SK-N-DZ (cell line): ENCODE results near the gene PAPSS1.
"Not testable (repeated sequence)": the region's sequence is repeated elsewhere in the genome, so short reads cannot be mapped to it uniquely, and the experiment has no call there.

Source experiments
- DNase-seq: peaks from one replicate; pipeline ENCODE4 v3.0.0-alpha.2; 2015; ENCODE audit warnings: low spot score

The PAPSS1 gene

DNA sequence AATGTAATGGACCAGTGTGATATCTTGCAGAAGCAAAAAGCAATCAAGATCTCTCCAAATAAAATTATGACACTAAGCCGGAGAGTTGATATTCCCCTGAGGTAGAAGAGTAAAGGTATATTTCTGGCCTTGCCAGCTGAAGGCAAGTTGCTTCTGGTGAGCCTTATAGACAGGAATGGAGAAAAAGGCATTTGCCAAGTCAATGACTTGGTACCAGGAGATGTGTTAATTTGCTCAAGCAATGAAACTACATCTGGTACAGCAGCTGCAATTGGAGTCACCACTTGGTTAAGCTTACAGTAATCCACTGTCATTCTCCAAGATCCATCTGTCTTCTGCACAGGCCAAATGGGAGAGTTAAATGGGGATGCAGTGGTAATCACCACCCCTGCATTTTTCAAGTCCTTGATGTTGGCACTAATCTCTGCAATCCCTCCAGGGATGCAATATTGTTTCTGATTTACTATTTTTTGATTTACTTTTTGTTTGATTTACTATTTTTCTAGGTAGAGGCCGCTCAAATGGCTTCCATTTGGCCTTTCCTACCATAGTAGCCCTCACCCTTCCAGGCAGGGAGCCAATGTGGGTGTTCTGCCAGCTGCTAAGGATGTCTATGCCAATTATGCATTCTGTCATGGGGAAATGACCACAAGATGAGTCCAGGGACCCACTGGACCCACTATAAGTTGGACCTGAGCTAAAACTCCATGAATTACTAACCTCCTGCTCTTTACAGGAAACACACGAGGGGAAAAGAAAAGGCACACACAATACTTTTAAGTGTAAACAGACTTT lies 6.3 kb upstream of the PAPSS1 start:
- not testable (repeated sequence) for DNase-seq

DNA sequence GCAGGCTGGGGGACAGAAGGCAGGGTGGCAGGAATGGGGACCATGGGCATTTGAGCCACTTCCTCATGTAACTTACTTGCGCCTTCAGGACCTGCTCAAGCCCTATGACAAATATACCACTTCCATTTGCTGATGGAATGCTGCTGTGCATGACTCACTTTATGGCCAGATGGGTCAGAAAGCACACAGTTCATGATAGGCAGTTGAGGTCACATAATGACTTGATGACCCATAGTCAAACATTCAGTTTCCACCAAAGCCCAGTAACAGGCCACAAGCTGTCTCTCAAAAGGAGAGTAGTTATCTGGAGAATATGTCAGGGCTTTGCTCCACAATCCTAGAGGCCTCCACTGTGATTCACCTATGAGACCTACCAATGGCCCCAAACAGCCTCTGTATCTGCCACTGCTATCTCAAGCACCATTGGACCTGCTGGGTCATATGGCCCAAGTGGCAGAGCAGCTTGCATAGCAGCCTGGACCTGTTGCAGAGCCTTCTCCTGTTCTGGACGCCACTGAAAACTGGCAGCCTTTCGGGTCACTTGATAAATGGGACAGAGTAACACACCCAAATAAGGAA lies 5.3 kb upstream of the PAPSS1 start:
- DNase-seq, result no peak

DNA sequence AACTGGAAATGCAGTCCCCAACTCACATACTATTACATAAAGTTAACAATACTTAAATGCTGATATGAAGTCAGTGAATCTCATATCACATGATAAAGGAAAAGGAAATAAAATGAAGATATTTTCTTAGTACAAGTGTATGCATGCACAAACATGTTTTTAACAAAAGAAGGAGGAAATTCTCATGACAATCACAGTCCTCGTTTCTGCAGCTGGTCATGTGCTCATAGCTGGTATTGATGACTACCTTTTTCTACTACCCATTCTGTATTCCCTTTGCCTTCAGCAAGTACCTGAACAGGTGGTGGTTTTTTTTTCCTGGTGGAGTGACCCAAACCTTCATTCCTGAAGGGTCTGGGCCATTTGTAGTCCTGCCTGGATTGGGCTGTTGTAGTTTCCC lies 3.3 kb upstream of the PAPSS1 start:
- DNase-seq, result not testable (repeated sequence)

DNA sequence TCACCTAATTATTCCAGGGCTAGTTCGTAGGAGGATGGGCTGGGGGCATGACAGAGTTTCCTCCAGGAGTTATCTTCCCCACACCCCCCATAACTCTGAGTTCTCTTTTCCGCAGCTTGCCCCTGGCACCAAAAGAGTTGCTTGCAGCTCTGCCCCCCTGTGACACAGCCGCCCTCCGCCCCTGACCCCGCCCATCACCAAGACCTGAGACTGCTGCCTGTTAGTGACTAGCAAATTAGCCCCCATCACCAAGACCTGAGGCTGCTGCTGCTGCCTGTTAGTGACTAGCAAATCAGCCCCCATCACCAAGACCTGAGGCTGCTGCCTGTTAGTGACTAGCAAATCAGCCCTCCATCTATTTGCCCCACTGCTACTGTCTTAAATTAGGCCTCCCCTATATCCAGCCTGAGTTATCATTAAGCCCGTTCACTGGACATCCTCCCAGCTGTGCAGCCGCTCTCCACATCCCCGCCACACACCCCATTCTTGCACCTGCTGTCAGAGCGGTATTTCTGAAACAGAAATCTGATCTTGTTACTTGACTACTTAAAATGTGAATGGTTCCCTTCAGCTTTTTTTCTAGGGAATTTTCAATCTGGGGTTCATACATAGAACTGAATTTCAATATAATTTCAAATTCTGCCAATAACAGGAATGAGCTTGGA lies 1.5 kb upstream of the PAPSS1 start:
- DNase-seq, result peak; percentile 6

DNA sequence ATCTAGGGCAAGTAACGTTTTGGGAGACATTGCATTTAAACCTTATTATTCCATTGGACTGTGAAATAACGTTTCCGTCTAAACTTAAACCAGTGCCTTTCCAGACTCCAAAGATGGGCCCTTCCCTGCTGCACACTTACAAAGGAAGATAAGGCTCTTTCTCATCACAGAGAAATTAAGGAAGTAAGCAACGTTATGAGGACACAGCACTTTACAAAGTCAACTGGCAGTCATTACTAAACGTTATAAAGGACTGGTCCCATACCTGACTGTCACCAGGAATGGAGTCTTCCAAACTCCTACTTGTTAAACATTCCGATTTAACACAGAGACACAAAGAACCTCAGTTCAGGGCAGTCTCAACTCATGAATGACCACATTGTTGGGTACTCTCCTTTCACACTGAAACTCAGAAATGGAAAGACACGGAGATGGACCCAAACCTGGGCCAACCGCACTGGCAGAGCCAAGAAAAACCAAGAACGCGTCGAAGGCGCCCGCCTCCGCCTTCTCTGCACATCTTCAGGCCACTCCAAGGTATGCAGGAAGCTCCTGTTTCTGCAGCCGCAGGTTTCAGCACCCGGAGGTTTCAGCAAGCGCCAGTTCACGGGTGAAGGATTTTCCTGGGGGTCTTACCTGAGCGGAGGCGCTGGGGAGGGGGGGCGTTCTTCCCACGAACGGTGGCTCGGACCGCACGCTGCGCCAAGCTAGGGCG lies 670 bp downstream of the PAPSS1 start:
- peak; percentile 4 for DNase-seq

DNA sequence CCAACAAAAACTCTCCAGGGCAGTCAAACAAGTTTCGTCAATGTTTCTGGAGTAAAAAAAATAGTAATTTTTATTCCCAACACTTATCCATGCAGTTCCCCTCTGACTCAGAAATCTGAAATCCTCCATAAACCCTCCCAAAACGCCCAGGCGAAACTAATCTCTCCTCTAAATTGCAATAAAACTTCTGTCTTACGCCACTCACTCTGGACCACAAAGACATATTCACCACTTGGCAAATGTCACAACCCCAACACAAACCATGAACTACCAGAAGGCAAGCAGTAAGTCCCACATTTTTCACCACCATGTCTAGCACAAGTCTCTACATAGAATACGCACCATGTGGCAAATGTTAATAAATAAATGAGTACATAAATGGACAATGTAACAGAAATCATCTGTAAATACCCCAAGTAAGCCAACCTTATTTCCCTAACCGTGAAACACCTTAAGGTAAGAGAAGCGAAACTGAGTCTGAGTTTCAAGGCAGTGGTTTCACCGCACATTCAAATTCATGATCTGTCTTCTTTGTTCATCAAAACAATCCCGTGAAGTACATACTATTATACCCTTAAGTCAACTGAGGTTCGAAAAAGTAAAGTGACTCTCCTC lies 1.6 kb downstream of the PAPSS1 start:
- no peak for DNase-seq

DNA sequence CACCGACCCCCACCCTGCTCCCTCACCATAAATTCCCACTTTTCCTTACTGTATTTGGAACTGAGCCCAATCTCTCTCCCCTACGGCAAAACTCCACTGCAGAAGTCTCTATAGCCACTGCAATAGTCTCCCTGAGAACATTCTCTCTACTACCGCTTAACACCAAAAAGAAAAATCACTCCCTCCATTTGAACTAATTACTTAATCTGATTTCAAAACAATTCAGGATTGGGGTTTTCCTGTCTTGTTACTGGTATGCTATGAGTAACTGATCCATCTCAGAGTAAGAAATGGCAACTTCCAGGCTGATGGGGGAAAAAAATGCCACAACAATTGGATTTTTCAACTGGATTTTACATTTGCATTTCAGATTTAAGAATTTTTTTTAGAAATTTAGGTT lies 5.8 kb downstream of the PAPSS1 start:
- no peak for DNase-seq

DNA sequence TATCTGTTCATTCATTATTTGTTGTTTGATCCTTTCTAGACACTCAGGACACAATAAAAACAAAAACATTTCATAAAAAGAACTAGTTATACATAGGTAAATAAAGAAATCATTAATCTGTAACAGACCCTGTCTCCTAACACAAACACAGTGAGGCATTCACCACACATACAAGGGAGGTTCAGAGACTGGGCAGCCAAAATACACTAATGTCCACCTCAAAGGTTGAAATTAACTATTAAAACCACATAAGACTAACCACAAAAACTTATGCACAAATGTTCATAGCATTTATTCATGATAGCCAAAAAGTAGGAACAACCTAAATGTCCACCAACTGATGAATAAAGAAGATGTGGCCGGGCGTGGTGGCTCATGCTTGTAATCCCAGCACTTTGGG lies 7.8 kb downstream of the PAPSS1 start:
- DNase-seq, result no peak

DNA sequence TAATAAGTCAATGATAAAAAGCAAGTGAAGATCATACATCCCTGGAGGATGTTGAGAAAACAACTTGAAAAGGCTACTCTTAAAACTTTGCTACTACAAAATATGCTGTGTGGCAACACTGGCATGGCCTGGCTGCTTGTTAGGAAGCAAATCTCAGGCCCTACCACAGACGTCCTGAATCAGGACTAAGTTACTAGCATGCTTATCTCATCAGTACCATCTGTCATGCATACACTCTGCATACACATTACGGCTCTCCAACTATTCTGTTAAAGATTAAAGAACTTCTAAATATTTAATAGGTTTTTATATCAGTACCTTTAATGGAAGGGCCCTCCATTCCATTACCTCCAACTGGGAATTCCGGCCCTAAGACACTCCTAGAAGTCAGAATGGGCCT lies 8.2 kb downstream of the PAPSS1 start:
- no peak for DNase-seq

DNA sequence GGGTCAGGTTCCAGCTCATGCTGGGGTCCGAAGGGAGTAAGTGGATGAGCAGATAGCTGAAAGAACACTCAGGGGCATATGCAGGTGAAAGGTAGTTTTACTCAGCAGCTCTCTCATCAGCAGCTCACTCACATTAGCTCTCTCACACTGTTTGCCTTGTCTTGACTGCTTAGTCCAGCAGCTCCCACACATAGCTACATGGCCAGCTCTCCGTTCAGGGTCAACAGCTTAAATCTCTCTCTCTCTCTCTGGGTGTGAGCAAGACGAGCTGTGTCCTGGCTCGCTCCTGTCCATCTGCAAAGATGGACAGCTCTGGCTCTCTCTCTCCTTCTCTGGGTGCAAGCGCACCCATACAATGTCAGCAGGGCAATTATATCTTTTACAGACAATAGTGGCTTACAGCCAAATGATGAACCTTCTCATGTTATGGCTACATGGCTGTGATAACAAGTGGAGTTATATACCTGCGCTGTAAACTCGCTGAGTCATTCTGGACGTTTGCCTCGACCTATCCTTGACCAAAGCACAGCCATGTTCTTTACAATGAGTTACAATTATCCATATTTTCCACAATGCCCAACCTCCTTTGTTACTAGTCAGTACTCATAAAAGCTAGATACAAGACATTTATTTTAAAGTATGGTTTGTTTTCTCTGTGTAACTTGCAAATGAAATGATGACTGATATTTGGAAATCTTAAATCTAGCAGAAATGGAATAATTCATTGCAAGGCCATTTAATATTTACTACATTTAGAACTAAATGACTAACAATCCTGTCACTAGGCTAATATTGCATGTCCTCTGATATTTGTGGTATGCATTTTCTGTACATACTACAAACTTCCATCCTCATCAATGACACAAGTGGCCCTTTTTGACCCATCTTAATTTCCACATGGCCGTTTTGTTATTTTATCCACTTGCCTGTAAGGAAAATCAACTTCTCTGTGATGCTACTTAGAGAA lies 9.3 kb downstream of the PAPSS1 start:
- no peak for DNase-seq

DNA sequence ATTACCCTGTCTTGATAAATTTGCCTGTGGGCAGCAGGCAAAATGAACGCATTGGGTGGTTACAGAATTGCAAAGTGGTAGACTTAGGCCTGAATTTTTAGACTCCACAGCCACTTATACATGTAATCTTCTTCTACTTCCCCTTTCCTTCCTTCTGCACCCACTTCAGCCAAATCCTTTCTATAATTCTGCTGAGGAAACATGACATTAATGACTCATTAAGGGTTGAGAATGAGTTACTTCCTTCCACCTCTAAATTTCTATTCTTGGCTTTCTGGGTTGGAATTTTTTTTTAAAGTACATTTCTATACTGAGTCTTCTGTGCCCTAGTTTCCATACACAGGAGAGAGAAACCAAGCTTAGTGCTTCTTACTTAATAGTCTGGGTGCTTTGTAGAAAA lies 10.1 kb downstream of the PAPSS1 start:
- DNase-seq, result no peak

DNA sequence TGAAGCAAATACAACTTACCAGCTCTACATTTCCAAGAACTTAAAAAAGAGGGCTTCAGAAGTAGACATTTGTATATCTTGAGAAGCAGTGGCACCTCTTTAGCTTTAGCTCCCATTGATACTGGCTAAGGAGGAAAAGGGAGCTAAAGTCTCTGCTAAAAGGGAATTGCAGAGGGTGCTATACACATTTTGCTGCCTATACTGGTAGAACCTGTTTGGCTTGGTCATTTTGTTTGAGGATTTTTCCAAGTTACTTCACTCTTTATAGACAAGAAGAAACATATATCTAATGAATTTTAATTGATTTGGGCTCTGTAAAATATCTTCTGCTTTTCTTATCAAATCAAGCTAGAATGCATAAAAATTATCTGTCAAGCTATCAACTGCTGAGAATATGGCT lies 11.8 kb downstream of the PAPSS1 start:
- DNase-seq, result no peak

DNA sequence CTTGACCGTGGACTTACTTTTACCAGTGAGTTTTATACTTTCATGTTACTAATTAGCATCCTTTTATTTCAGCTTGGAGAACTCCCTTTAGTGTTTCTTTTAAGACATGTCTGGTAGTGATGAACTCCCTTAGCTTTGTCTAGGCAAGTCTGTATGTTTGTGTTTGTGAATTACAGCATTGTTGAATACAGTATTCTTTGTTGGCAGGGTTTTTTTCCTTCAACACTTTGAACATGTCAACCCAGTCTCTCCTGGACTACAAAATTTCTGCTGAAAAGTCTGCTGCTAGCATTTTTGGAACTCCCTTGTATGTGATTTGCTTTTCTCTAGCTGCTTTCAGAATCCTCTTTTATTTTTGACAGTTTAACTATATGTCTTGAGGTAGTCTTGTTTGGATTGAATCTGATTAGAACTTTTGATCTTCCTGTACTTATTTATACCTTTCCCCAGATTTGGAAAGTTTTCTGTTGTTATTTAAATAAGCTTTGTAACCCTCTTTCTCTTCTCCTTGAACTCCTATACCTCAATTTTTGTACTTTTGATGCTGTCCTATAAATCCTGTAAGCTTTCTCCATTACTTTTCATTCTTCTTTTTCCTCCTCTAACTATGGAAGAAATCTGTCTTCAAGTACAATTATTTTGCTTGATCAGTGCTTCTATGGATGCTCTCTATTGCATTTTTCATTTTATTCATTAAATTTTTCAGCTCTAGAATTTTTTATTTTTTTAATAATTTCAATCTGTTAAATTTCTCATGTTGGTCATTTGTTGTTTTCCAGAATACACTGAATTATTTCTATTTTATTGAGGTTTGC lies 14.1 kb downstream of the PAPSS1 start:
- no peak for DNase-seq

DNA sequence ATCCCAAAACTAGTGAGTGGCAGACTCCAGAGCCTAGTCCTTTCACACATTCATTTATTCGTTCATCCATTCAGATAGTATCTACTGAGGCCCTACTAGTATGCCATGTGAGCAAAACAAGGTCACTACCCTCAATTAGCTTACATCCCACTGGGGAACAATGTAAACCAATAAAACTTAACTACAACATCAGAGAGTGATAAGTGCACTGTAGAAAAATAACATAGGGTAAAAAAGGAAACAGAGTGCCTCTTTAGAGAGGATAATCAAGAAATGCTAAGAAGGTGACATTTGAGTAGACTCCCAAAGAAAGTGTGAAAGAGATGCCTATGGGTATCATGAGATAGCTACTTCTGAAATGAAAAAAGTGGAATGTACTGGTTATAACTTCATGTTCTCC lies 18.5 kb downstream of the PAPSS1 start:
- no peak for DNase-seq

DNA sequence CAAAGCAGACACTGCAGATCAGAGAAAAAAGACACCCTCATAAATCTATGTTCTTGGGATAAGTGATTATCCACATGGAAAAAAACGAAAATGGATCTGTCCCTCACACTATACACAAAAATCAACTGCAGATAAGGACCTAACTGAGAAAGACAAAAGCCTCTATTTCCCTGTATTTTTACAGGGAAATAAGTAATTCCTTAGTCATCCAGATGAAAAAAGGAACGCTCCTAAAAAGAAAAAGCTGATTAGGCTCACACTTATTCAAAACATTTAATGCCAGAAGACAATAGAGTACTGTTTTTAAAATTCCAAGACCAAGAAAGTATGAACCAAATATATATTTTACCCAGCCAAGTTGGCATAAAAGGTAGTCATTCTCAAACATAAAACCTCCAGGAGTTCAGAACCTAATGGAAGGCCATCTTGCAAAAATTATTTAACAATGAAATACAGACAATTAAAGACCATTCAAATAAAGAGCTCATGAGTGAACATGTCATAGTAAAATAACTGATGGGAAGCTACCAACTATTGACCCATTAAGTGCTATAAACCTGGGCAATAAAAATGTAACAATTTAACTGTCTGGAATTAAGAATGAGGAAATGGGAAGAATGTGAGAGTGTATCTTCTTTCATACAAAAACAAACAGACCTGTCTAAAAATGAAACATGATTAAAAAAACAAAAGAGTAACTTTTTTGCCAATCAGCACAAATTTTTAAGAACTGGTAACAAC lies 20.4 kb downstream of the PAPSS1 start:
- no peak for DNase-seq

DNA sequence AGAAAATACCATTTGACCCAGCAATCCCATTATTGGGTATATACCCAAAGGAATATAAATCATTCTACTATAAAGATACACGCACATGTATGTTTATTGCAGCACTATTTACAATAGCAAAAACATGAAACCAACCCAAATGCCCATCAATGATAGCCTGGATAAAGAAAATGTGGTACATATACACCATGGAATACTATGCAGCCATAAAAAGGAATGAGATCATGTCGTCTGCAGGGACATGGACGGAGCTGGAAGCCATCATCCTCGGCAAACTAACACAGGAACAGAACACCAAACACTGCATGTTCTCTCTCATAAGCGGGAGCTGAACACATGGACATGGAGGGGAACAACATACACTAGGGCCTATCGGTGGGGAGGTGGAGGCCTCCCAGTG lies 23.8 kb downstream of the PAPSS1 start:
- DNase-seq, result not testable (repeated sequence)

DNA sequence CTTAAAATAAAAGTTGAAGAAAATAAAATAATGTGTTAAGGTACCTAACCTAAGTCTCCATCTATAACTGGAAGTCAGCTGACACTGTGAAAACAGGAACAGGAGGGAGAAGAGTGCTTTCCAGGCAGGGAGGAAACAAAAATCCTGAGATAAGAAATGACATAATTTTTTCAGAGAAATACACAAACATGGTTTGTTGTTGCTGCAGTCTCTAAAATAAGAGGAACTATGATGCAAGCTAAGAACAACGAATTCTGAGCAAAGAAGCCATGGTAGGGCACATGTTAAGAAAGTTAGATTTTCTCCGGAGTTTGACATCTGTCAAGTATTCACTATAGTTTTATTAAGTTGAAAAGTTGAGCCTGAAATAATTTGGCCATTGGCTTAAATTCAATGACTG lies 26.9 kb downstream of the PAPSS1 start:
- DNase-seq, result no peak

DNA sequence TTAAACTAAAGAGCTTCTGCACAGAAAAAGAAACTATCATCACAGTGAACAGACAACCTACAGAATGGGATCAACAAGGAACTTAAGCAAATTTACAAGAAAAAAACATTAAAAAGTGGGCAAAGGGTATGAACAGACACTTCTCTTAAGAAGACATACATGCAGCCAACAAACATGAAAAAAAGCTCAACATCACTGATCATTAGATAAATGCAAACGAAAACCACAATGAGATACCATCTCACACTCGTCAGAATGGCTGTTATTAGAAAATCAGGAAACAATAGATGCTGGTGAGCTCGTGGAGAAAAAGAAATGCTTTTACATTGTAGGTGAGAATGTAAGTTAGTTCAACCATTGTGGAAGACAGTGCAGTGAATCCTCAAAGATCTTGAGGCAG lies 27.8 kb downstream of the PAPSS1 start:
- no peak for DNase-seq

DNA sequence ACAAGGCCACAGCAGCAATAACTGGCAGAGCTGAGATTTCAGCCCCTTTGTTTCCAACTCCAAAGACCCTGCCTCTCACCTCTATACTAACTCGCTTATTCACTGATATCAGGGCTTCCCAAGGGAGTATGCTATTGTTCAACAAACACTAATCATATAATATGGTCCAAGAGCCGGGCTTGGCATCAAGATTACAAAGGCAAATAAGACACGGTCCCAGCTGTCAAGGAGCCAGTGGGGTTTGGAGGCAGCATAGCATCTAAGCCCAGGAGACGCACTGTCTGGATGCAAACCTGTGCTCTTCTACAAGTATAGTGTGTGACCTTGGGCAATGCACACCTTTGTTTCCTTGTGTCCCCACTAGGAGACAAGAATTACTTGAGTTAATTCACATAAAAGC lies 28.7 kb downstream of the PAPSS1 start:
- no peak for DNase-seq
